Ascending aorta (tissue), 2 donors: ENCODE results near the gene ASB6. TPM values are rescaled to one million over a fixed set of nuclear protein-coding genes. Genes with fewer than 3 reads are reported as not detected.

Experiments used
- DNase-seq, 2 donors: peaks; one replicate each; pipeline ENCODE4 v3.0.0-alpha.2; 2019; ENCODE audit warnings: low spot score in 2 of 2
- H3K27ac ChIP-seq, 2 donors: fragments of 200-600 bp; sonication (generic); one replicate each; pipeline ENCODE4 v1.5.1; 2016 to 2017; ENCODE audit warnings: mild to moderate bottlenecking in 1 of 2
- H3K27me3 ChIP-seq: fragments of 200-600 bp; sonication (generic); one replicate; pipeline ENCODE4 v1.5.1; 2017
- H3K36me3 ChIP-seq, 2 donors: fragments of 200-600 bp; sonication (generic); one replicate each; pipeline ENCODE4 v1.5.1; 2016
- H3K4me1 ChIP-seq, 2 donors: fragments of 200-600 bp; sonication (generic); one replicate each; pipeline ENCODE4 v1.5.1; 2016 to 2017; ENCODE audit warnings: mild to moderate bottlenecking in 1 of 2
- H3K4me3 ChIP-seq, 2 donors: fragments of 200-600 bp; sonication (generic); one replicate each; pipeline ENCODE4 v1.5.1; 2016 to 2017; ENCODE audit warnings: mild to moderate bottlenecking in 1 of 2
- H3K9me3 ChIP-seq, 2 donors: fragments of 200-600 bp; sonication (generic); one replicate each; pipeline ENCODE4 v1.5.1; 2016
- CTCF ChIP-seq, 3 experiments: fragments of 200-600 bp in 2 of 3; fragments of 450-650 bp in 1 of 3; sonication (generic) in 2 of 3; IDR thresholded peaks; one replicate each; pipeline ENCODE4 v1.5.1; 2016 to 2019; ENCODE audit warnings: antibody characterized with exemption in 3 of 3, mild to moderate bottlenecking in 1 of 3, moderate library complexity in 1 of 3
- intact Hi-C: fragments of 100-400 bp; cut with DNase I; formaldehyde crosslinking; loops from one replicate; pipeline ENCODE4 v1.15.1; 2023
- total RNA-seq: library from RNA; depleted of rRNA; stranded (reverse); fragments of >200 nt; gene quantifications from one replicate; pipeline ENCODE4 v1.1.0, GENCODE V29; 2016

The ASB6 gene
- total RNA-seq, 1 donor from 2014 or later: 29.7 TPM

- no peaks in the 10 kb centered on the region for H3K27me3 ChIP-seq
- no peaks in the 10 kb centered on the region for H3K4me1 ChIP-seq
- H3K36me3 ChIP-seq: no peaks in the 10 kb centered on the region
- H3K27ac ChIP-seq: peak overlapping the region; percentile 6
- intact Hi-C loops: no loop called here
- no peak for DNase-seq
- TF ChIP-seq CTCF (IDR thresholded peaks at IDR 0.05): no peak
- no peak overlapping the region for H3K4me3 ChIP-seq
- no peaks in the 10 kb centered on the region for H3K9me3 ChIP-seq
These were observed 43.4 kb upstream of the ASB6 start for GRCh38 chr9:129685220-129685932.

- TF ChIP-seq CTCF (IDR thresholded peaks at IDR 0.05): no peak
- no peaks in the 10 kb centered on the region for H3K27me3 ChIP-seq
- no peaks in the 10 kb centered on the region for H3K36me3 ChIP-seq
- H3K4me1 ChIP-seq: peaks cover 0 to 8% of the 10 kb centered on the region in 2 donors
- no peak overlapping the region for H3K27ac ChIP-seq
- H3K9me3 ChIP-seq: no peaks in the 10 kb centered on the region
- DNase-seq: no peak
- intact Hi-C loops: no loop called here
- no peak overlapping the region for H3K4me3 ChIP-seq
These were observed 40.4 kb upstream of the ASB6 start for GRCh38 chr9:129682381-129682780.

- H3K36me3 ChIP-seq: no peaks in the 10 kb centered on the region
- peak overlapping the region in 1 of 2 donors; percentile 0 for H3K27ac ChIP-seq
- no peaks in the 10 kb centered on the region for H3K9me3 ChIP-seq
- H3K27me3 ChIP-seq: no peaks in the 10 kb centered on the region
- H3K4me1 ChIP-seq: peaks cover 0 to 12% of the 10 kb centered on the region in 2 donors
- no peak for TF ChIP-seq CTCF (IDR thresholded peaks at IDR 0.05)
- no peak for DNase-seq
- intact Hi-C loops: no loop called here
- H3K4me3 ChIP-seq: no peak overlapping the region
These were observed 40.0 kb upstream of the ASB6 start for GRCh38 chr9:129681924-129682323.

- Histone ChIP-seq H3K9me3 (no peaks in the 10 kb centered on the region), H3K27me3 (no peaks in the 10 kb centered on the region), H3K27ac (no peak overlapping the region), H3K36me3 (no peaks in the 10 kb centered on the region), H3K4me3 (no peak overlapping the region), H3K4me1 (peaks cover 0 to 24% of the 10 kb centered on the region in 2 donors)
- intact Hi-C loops: no loop called here
- no peak for DNase-seq
- TF ChIP-seq CTCF (IDR thresholded peaks at IDR 0.05): no peak
These were observed 37.6 kb upstream of the ASB6 start for GRCh38 chr9:129679537-129679936.

- Histone ChIP-seq H3K36me3 (no peaks in the 10 kb centered on the region), H3K4me3 (no peak overlapping the region), H3K4me1 (peaks cover 0 to 24% of the 10 kb centered on the region in 2 donors), H3K27ac (no peak overlapping the region), H3K9me3 (no peaks in the 10 kb centered on the region), H3K27me3 (no peaks in the 10 kb centered on the region)
- TF ChIP-seq CTCF (IDR thresholded peaks at IDR 0.05): no peak
- intact Hi-C loops: no loop called here
- DNase-seq: peak in 1 of 2 donors; percentile 58
These were observed 36.9 kb upstream of the ASB6 start for GRCh38 chr9:129678844-129679243.
